ENCODE data around the gene TFAP2C.
"Not testable (repeated sequence)": the region's sequence is repeated elsewhere in the genome, so short reads cannot be mapped to it uniquely, and the experiment has no call there.

The TFAP2C gene

DNA sequence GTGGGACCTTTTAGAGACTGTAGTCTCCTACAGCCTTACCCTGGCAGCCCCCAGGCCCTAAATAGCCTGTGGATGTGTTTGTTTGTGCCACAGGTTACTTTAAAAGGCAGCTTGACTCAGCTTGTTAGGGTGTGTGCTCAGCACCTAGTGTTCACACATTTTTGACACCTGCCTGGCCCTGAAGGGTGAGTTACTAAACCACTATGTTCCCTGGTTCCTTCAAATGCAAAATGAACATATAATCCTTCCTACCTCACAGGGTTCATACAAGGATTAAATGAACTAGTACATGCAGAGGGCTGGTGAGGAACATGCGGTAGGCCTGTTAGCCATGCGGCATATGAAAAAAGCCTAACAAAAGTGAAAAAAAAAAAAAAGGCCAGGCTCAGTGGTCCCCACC, 14.9 kb upstream of the TFAP2C start:
- DNase-seq (ENCODE audit: low read depth in 3 of 3, low spot score in 1 of 3), result no peak

DNA sequence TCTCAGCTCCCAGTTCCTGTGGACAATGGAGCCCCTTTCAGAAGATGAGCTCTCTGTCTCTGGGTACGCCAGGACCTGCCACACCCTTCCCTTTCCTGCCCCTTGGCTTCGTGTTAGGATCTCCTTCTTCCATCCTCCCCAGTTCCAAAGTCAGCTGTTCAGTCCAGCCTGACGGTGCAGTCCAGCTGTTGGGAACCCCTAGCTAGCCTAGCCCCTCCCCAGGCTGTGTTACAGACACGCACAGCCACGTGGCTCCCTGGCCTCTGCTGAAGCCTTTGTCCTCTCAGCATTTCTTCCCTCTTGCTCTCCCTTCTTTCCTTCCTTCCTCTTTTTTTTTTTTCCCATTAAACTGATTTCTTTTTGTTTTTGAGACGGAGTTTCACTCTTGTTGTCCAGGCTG, 12.4 kb upstream of the TFAP2C start:
- DNase-seq (ENCODE audit: low read depth in 3 of 3, low spot score in 1 of 3), result no peak

DNA sequence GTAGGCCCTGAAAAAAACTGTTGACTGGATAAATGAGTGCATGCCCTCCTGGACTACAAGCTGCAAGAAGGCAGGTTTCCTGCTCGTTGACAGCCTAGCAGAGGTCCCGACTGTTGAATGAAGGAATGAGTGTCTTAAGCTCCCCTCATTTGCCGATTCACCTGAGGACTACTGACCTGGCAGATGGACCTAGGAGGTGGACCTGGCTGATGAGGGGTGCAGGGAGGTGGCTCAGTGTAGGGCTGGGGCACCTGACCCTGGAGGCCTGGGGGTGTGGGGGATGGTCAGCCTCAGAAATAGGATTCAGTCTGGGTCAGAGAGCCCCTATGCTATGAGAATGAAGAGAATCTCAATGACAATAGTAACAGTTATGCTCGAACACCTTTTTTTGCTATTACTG, 11.6 kb upstream of the TFAP2C start:
- DNase-seq (ENCODE audit: low read depth in 3 of 3, low spot score in 1 of 3), result no peak

- no peak for DNase-seq (ENCODE audit: low read depth in 3 of 3, low spot score in 1 of 3)
Measured at GRCh38 chr20:56621730-56622129, 7.4 kb upstream of the TFAP2C start.

- not testable (repeated sequence) for DNase-seq (ENCODE audit: low read depth in 3 of 3, low spot score in 1 of 3)
Measured at GRCh38 chr20:56623930-56624329, 5.2 kb upstream of the TFAP2C start.

GRCh38 chr20:56624786-56625681, 4.1 kb upstream of the TFAP2C start:
- no peak for DNase-seq (ENCODE audit: low read depth in 3 of 3, low spot score in 1 of 3)

GRCh38 chr20:56625837-56626236, 3.3 kb upstream of the TFAP2C start:
- no peak for DNase-seq (ENCODE audit: low read depth in 3 of 3, low spot score in 1 of 3)

DNA sequence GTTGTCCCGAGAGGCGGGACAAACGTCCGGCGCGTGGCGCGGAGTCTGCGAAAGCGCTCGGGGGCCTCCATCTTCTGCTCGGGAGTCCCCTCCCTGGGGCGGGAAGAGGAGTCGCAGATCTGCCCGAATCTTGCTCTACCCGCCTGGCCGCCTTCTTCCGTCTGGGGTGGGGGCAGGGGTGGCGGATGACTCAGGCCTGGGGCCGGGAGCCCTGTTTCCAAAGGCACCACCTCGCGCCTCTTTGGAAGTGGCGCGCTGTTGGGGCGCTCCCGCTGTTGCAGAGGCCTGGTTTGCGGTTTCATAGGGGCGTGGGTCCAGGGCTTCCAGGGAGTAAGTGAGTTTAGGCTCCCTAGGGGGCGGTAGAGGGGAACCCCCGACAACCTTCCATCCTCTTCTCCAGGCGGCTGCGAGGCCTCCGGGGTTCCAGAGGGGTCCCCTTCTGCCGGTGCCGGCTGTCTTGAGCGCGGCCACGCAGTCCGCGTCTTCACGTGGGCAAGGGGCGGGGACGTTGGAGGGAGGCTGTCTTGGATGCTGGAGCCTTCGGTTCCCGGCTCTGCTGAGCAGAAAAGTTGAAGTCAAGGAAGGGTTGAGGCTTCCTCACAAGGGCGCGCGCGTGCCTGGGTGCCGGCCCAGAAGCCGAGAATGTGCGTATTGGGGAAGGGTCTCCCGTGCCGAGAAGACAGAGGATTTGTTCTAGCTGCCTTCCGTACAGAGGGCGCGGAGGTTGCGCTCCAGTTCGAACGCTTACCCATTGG, 2.6 kb upstream of the TFAP2C start:
- no peak for DNase-seq (ENCODE audit: low read depth in 3 of 3, low spot score in 1 of 3)

GRCh38 chr20:56627122-56628014, 1.7 kb upstream of the TFAP2C start:
- DNase-seq (ENCODE audit: low read depth in 3 of 3, low spot score in 1 of 3), result no peak

GRCh38 chr20:56628015-56628872, 862 bp upstream of the TFAP2C start:
- no peak for DNase-seq (ENCODE audit: low read depth in 3 of 3, low spot score in 1 of 3)

GRCh38 chr20:56629464-56630085, 469 bp downstream of the TFAP2C start:
- no peak for DNase-seq (ENCODE audit: low read depth in 3 of 3, low spot score in 1 of 3)

GRCh38 chr20:56630086-56630493, 984 bp downstream of the TFAP2C start:
- no peak for DNase-seq (ENCODE audit: low read depth in 3 of 3, low spot score in 1 of 3)

- DNase-seq (ENCODE audit: low read depth in 3 of 3, low spot score in 1 of 3), result no peak
Measured at GRCh38 chr20:56630506-56631317, 1.6 kb downstream of the TFAP2C start.

GRCh38 chr20:56631318-56631989, 2.3 kb downstream of the TFAP2C start:
- no peak for DNase-seq (ENCODE audit: low read depth in 3 of 3, low spot score in 1 of 3)

DNA sequence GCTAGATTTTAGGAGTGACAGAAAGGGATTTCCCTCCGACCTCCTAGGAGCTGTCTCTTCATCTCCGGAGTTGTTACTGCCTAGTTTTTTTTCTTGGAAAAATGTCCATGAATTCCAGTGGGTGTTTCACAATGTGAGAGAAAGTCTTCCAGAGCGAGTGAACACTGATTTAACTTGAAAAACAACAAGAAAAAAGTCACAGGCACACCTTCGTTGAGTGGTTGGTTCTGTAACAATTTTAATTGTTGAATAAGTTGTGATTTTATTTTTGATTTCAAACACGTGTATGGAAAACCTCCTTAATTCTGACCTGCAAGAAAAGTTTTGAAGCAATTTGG, 2.9 kb downstream of the TFAP2C start:
- DNase-seq (ENCODE audit: low read depth in 3 of 3, low spot score in 1 of 3), result no peak

DNA sequence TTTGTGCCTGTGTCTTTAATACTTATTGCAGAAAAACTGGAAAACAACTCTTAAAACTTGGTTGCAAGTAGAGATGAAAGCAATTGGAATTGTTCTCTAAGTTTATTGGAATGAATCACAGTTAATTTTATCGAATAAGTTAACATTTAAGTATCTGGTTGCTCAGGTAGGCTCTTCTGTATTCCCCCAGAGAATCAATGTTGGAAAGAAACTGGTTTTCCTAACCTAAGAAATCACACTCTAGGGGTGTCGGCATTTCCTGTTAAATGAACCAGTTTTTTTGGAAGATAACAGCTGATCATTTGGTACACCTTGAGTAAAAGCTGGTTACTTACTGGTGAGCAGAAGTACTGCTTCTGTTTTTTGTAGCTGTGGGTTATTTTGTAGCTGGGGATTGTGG, 5.2 kb downstream of the TFAP2C start:
- no peak for DNase-seq (ENCODE audit: low read depth in 3 of 3, low spot score in 1 of 3)

DNA sequence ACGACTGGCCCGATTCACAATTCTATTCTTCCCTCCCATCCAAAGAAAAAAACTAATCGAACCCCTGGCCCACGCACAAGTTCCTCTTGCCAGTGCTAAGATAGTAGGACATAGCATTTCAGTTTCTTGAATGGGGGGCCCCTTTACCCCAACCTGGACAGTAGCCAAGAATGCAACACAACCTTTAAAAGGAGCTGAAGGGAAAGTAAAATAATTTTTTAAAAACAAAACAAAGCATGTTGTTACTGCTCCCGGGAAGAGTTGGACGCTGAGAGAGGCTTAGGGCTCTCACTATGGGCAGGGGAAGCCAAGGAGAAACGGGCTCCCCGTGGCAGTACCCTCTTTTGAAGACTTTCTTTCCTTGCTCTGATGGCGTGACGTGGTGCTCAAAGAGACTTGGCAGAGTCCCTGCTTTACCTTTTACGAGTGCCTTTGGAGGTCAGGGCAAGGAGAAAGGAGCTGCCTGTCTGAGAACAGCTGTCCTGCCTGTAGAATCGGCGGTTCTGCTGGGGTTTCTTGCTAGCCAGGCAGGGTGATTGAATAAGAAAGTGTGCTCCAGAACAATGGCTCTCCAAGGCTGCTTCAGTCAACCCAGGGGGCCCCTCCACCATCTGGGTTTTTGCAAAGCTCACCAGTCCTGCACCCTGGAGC, 5.8 kb downstream of the TFAP2C start:
- no peak for DNase-seq (ENCODE audit: low read depth in 3 of 3, low spot score in 1 of 3)

GRCh38 chr20:56636716-56637115, 7.6 kb downstream of the TFAP2C start:
- DNase-seq (ENCODE audit: low read depth in 3 of 3, low spot score in 1 of 3), result no peak

All from stimulated activated CD4-positive, alpha-beta T cell treated with anti-CD3 and anti-CD28 coated beads, TNF-alpha, amount 100 ng/mL, for 1 hour (primary cell).